Renal pelvis (tissue), 3 donors: ENCODE measurements around the gene NRG2. TPM values are rescaled to one million over a fixed set of nuclear protein-coding genes. Genes with fewer than 3 reads are reported as not detected.

ENCODE experiments used
- polyA plus RNA-seq, 3 donors: library from polyadenylated mRNA; unstranded; fragments of 120-200 nt; gene quantifications; one replicate each; pipeline ENCODE4 v1.2.1, GENCODE V29; 2013; ENCODE audit not compliant: insufficient read length in 3 of 3

The NRG2 gene
- polyA plus RNA-seq, 3 donors: 1.1 to 1.8 (median 1.8) TPM

Other genes with a start within 250 kb of the NRG2 start
- gene PSD2, start 247.5 kb downstream of the NRG2 start, polyA plus RNA-seq: 1 to 10 TPM; 1.9 to 3.0 (median 2.5) TPM
- 10 to 100 TPM; 12.0 to 13.4 (median 12.6) TPM for gene PURA, start 70.8 kb upstream of the NRG2 start, polyA plus RNA-seq
- 1 to 10 TPM; 5.3 to 7.3 (median 6.4) TPM for gene IGIP, start 82.6 kb upstream of the NRG2 start, polyA plus RNA-seq
- gene CYSTM1, start 131.9 kb upstream of the NRG2 start, polyA plus RNA-seq: 10 to 100 TPM; 68.2 to 72.4 (median 72.0) TPM